GM18858 (cell line): ENCODE data around the gene RNU6-9.

Experiments used
- ATAC-seq: cut with Tn5 transposase; IDR thresholded peaks from one replicate; pipeline ENCODE4 v1.9.1; 2021; ENCODE audit not compliant: unreplicated experiment

Gene RNU6-9

DNA sequence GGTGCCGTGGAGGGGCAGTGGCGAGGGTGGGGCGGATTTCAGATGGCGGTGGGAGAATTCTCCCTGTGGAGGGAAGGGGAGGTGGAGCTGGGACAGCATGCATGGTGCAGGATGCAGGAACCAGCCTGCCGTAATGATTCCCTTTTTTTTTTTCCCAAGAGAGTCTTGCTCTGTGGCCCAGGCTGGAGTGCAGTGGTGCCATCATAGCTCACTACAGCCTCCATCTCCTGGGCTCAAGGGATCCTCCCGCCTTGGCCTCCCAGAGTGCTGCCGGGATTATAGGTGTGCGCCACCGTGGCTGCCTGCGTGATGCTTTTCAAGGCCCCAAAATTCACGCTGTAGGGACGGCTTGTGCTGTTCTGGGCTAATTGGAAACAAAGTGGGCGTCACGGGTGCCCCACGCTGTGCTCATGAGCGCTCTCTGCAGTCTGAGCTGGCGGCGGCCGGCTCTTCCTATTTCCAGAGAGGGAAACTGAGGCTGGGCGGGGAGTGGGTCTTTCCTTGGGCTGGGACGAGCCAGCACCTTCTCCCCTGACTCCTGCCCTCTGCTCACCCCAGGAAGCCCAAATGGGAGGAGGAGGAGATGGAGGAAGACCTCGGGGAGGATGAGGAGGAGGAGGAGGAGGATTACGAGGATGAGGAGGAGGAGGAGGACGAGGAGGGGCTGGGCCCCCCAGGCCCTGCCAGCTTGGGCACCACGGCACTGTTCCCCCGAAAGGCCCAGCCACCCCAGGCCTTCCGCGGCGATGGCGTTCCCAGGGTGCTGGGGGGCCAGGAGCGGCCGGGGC is 38.8 kb downstream of the RNU6-9 start:
- no peak for ATAC-seq

DNA sequence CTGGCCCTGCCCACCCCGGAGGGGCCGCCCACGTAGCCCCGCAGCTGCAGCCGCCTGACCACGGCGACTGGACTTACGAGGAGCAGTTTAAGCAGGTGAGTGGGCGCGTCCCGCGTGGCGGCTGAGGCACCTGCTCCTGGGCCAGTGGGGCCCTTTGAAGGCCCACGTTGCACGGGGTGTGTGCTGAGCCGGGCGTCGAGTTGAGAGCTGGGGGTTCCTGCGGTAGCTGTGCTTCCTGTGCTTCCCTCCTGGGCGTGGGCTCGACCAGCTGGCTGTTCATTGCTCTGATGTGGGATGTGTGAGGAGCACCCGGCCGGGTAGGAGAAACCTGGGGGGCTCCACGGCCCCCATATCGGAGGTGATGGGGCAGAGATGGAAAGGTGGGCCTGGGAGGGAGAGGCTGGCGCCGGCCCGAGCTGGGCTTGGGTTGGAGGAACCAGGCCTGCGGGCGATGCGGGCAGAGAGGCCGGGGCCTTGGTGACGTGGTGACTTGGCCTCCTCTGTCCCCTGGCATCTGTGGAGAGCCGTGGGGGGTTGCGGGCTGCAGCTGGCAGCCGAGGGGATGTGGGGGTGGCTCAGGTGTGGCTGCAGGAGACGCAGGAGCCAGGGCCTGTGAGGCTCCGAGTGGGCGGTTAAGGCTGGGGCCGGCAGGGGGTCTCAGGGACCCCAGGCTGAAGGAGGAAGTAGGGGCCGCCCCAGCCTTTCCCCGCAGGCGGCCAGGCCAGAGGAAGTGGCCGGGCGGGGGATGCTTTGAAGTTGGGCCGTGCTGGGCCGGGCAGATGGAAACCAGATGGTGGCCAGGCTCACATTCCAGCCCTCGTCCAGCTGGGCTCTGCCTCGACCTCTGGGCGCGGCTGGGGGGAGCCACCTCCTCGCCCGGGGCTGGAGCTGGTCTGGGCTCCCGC is 39.6 kb downstream of the RNU6-9 start:
- ATAC-seq: no peak

DNA sequence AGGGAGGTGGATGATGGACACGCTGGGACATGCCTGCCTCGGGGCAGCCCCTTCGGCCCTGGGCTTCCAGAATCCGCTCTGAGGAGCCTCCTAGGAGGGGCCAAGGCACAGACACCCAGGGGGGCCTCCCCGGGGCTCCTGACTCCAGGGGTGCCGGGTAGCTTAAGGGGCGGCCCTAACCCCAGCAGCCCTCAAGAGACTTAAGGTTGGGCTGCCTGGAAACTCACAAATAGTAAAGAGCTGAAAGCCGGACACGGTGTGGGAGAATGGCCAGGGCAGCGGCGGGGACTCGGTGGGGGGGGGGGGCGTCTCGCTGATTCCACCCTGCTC is 40.2 kb downstream of the RNU6-9 start:
- no peak for ATAC-seq

DNA sequence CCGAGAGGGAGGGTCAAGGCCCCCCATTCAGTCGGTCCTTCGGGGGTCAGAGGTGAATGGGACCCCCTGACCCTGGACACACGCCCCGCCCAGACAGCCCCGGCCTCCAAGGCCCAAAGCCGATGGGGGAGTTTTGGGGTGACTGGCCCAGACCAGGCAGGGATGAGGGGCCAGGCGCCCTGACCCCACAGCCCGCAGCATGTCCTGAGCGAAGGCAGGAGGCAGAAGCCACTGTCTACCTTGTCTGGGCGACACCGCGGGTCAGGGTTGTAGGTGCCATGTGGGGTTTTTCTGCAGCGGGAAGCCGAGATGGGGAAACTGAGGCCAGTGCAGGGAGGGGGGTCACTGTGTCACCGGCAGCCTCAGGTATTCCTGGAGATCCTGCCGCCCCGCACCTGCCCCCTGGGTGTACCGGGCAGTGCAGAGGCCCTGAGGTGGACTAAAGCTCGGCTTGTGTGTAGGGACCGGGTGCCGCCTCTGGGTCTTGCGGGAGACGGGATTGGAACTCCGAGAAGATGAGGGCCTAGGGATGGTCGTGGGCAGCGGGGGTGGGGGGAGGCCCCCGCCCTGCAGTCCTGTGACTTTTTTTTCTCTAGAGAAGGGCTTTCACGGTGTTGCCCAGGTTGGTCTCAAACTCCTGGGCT is 41.0 kb downstream of the RNU6-9 start:
- ATAC-seq: no peak

DNA sequence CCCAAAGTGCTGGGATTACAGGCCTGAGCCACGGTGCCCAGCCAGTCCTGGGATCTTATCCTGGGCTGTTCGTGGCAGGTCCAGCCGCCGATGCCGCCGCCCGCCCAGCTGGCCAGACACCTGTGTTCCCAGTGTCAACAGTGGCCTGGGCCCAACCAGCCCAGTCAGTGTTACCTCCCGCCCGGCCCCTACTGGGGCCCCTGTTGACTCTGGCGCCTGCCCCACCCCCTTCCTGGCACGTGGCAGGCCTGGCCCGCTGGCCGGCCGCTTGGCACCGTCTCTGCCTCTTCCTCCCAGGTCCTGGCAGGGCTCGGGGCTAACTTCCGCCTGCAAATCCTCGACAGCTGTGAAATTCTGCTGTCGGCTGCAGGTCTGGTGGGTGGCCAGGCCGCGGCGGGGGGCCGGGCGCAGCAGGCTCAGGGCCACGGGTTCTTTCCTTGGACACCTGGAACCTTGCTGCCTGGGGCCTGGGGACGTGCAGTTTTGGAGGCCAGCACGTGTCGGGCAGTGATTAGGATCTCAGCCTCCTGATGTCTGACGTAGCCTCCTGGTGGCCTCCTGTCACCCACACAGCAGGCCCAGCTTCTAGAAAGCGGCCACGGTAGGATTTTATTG is 41.7 kb downstream of the RNU6-9 start:
- ATAC-seq: no peak

DNA sequence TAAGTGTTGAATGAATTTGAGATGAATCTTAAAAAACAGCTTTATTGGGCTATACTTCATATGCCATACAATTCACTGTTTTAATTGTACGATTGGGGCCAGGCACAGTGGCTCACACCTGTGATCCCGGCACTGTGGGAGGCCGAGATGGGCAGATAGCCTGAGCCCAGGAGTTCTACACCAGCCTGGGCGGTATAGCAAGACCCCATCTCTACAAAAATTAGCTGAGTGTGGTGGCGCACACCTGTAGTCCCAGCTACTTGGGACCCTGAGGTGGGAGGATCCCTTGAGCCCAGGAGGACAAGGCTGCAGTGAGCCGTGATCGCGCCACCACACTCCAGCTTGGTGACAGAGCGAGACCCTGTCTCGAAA is 42.9 kb downstream of the RNU6-9 start:
- no peak for ATAC-seq

DNA sequence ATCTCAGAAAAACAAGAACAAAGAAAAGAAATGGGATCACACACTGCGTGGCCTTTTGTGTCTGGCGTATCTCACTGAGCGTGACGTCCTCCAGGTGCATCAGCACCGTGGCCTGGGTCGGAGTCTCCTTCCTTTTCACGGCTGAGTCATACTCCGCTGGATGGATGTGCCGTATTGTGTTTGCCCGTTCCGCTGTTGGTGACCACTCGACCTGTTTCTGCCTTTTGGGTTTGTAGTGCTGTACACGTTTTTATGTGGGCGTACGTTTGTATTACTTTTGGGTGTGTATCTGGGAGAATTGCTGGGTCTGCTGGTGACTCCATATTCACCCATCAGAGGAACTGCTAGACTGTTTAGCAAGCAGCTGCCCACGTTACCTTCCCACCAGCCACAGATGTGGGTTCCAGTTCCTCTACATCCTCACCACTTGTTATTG is 44.0 kb downstream of the RNU6-9 start:
- ATAC-seq: no peak

DNA sequence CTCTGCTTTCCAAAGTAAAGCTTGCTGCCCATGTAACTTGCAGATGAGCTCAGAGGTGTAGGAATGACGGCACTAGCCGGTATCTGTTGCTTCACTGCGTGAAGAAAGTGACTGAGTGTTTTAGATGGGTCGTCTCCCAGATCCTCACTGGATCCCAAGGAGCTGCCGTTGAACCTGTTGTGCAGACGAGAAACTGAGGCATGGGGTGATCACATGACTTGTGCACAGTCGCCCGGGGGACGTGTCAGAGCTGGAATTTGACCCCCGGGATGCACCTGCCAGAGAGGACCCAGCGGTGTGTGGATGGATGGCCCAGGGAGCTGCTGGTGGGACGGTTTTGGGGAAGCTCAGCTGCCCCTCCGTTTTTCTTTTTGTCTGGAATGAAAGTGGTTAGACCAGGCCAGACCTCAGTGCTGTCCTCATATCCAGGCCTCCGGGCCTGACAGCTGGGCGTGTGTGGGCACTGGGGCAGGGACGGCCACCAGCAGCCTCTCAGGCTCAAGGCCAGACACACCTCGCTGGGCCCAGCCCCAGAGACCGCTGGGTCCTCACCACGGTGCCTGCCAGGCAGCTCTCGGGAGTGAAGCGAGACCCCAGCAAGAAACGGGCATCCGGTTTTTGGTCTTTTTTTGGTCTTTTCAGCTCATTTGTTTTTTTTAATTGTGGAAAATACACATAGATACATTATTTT is 45.1 kb downstream of the RNU6-9 start:
- no peak for ATAC-seq

DNA sequence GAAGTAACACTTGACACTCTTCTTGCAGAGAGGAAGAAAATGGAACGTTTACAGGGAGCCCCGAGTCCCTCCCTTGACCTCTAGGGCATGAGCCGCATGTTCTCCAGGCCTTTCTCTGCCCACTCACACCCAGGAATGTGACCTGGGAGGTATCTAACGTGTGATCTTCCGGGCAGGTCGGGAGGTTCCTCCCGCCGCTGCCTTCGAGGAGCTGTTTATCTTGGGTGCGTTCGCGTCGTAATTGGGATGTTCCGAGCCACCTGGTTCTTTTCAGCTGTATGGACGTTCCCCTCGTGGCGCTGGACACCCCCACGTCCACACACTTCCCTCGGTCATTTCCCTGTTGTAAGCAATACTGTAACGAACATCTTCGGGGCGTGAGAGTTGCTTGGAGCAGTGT is 46.2 kb downstream of the RNU6-9 start:
- ATAC-seq: no peak

DNA sequence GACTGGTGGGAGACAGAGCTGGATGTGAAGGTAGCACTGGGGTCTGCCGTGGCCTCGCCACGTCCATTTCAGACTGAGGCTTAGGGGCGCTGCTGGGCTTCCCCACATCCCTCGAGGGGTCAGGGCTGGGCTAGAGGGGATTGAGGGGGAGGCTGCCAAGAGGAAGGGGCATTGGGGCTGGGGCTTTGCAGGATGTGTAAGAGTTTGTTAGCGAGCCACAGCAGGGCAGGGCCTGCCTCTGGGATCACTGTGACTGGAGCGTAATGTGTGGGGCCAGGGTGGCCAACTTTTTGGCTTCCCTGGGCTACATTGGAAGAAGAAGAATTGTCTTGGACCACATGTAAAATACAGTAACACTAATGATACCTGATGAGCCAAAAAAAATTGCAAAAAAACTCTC is 46.6 kb downstream of the RNU6-9 start:
- no peak for ATAC-seq

DNA sequence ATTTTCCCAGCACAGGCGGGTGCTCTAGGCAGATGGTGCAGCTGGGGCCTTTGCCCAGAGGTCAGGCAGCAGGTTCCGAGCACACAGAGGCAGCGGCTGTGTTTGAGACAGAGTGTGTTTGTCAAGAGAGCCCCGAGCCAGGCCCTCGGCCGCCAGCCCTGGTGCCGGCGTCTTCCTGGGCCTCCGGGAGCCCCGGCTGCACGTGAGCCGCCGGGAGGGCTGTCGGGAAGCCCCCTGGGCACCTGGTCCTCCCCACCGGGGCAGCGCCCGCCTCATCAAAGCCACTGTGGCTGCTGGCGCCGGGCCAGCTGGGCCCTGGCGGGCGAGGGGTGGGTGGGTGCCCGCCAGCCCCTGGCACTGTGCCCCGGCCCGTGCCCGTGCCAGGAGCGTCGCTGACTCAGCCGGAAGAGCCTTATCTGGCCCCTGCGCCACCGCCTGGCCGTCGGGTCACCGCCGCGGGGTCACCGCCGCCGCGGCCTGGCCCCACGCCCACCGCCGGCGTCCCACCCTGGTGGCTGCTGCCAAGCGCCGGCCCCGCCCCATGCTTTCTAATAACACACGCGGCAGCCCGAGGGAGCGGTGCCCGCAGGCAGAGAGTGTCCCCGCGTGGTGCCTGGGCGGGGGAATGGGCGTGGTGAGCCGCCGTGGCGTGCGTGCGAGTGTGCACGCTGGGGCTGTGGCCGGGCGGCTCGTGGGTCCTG is 47.5 kb downstream of the RNU6-9 start:
- ATAC-seq: no peak

DNA sequence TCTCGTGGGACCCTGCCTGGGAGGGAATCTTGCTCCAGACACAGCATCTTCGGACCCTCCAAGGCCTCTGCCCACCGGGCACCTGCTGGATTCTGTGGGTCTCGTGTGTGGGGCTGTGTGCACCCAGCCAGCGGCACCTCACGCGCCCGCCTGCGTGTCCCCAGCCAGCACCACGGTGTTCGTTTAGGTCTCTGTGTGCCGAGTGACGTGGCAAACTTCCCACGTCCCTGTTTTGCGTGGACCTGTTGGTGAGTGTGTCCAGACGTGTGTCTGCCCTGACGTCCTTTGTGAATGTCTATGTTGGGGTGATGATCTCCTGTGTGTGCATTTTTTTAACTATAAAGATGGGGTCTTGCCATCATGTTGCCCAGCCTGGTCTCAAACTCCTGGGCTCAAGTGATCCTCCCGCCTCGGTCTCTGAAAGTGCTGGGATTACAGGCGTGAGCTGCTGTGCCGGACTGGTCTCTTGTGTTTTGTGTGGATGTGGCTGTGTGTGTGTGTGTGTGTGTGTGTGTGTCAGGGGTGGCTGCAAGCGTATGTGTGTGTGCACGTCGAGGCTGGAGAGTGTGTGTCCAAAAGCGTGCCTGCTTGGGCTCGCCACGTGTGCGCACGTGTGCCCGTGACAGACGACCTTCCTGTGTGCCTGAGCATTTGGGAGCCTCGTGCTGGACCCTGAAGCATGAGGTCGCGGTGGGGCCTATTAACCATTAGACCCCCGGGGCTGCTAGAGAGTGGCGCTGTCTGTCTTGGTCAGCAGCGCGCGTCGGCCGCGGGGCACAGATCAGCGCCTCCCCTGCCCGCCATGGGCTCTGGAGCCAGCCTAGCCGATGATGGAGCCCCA is 48.2 kb downstream of the RNU6-9 start:
- ATAC-seq: no peak

DNA sequence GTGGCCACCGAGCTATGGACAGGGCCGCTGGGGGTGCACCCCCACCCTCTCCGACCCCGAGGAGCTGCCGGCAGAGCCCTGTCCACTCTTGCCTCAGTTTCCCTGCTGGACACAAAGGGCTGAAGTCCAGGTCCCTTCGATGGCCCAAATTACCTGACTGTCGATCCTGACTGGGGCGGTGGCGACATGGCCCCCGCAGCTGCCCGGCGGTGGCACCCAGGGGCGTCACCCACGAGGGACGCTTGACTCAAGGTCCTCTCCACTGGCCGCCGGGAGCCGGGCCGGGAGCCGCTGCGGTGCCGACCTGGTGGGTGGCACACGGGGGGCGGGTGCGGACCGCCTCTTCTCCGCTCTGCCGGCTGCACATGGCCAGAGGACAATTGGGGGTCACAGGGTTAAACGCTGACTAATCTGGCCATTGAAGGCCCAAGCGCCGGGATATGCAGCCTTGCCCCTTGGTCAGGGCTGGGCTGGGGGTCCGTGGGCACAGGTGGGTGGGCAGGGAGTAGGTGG is 48.9 kb downstream of the RNU6-9 start:
- no peak for ATAC-seq
